CD4-positive, CD25-positive, alpha-beta regulatory T cell (primary cell): ENCODE results near the gene C2CD4A. TPM values are rescaled to one million over a fixed set of nuclear protein-coding genes. Genes with fewer than 3 reads are reported as not detected.

Experiments used
- ATAC-seq, 2 donors: fragments of 150-1000 bp; cut with Tn5 transposase; one replicate each; pipeline ENCODE4 v1.10.0; 2021; ENCODE audit warnings: low read depth in 2 of 2, moderate number of reproducible peaks in 2 of 2, moderate library complexity in 1 of 2
- DNase-seq, 3 donors: peaks; one replicate each; pipeline versions ENCODE4 v3.0.0 to v3.0.0-alpha.2; 2012 to 2022; ENCODE audit warnings: mixed read lengths in 1 of 3
- H3K27ac ChIP-seq: one replicate; pipeline ENCODE4 v1.7.0; 2013; ENCODE audit warnings: mild to moderate bottlenecking, low read length; ENCODE audit not compliant: insufficient read depth, poor library complexity, severe bottlenecking
- H3K27me3 ChIP-seq: one replicate; pipeline ENCODE4 v1.7.0; 2013; ENCODE audit warnings: low read length; ENCODE audit not compliant: control insufficient read depth, insufficient read depth
- H3K36me3 ChIP-seq: one replicate; pipeline ENCODE4 v1.7.0; 2013; ENCODE audit warnings: mild to moderate bottlenecking, low read length, moderate library complexity; ENCODE audit not compliant: control insufficient read depth, insufficient read depth
- H3K4me1 ChIP-seq: 2 replicates; pipeline ENCODE4 v1.7.0; 2013; ENCODE audit warnings: mild to moderate bottlenecking, low read length; ENCODE audit not compliant: insufficient read depth, control insufficient read depth, poor library complexity, severe bottlenecking
- H3K4me3 ChIP-seq: one replicate; pipeline ENCODE4 v1.7.0; 2013; ENCODE audit warnings: low read depth, mild to moderate bottlenecking, low read length, moderate library complexity
- H3K9me3 ChIP-seq, 2 experiments: 1 replicate in 1 of 2; 2 replicates in 1 of 2; pipeline ENCODE4 v1.7.0; 2013; ENCODE audit warnings: low read length in 2 of 2, mild to moderate bottlenecking in 1 of 2, moderate library complexity in 1 of 2; ENCODE audit not compliant: control insufficient read depth in 2 of 2
- H3K27ac Mint-ChIP-seq, 3 donors: one replicate each; pipeline ENCODE4 v1.8.0; 2020 to 2022; ENCODE audit warnings: mild to moderate bottlenecking in 3 of 3, mixed read lengths in 3 of 3, moderate library complexity in 2 of 3
- H3K27me3 Mint-ChIP-seq: one replicate; pipeline ENCODE4 v1.8.0; 2022; ENCODE audit warnings: mild to moderate bottlenecking, mixed read lengths
- H3K36me3 Mint-ChIP-seq: one replicate; pipeline ENCODE4 v1.8.0; 2020; ENCODE audit warnings: mixed read lengths
- H3K4me1 Mint-ChIP-seq, 4 donors: one replicate each; pipeline ENCODE4 v1.8.0; 2020 to 2022; ENCODE audit warnings: mixed read lengths in 4 of 4, mild to moderate bottlenecking in 1 of 4
- H3K4me3 Mint-ChIP-seq, 4 donors: one replicate each; pipeline ENCODE4 v1.8.0; 2020 to 2022; ENCODE audit warnings: mild to moderate bottlenecking in 4 of 4, mixed read lengths in 4 of 4, moderate library complexity in 3 of 4
- H3K9me3 Mint-ChIP-seq, 7 donors: one replicate each; pipeline ENCODE4 v1.8.0; 2020 to 2022; ENCODE audit warnings: mixed read lengths in 7 of 7, mild to moderate bottlenecking in 3 of 7, moderate library complexity in 2 of 7
- polyA plus RNA-seq, 4 donors: library from polyadenylated mRNA; unstranded; fragments of 300-500 nt; fragmentation: Illumina TruSeq; gene quantifications; one replicate each; pipeline ENCODE4 v1.2.3, GENCODE V29; 2021
- total RNA-seq: library from RNA; stranded (reverse); gene quantifications from one replicate; pipeline ENCODE4 v1.2.3, GENCODE V29; 2022

The C2CD4A gene
- total and polyA plus RNA-seq, 5 donors from 2014 or later = 0.10 to 0.28 (median 0.14) TPM

DNA sequence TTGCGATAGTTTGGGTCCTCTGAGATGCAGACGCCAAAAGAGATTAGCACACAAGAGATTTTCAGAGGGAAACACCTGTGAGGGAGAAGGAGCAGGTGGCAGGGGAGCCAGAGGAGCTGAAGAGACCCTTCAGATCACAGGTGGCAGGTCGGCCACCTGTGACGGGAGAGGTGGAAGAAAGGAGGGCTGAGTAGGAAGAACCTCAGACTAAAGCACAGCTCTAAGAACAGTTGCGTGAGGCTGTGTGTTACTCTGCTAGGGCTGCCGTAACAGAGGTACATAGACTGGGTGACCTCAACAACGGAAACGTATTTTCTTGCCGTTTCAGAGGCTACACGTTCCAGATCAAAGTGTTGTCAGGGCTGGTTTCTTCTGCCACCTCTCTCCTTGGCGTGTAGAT lies 38.5 kb downstream of the C2CD4A start:
- ATAC-seq (no peak), DNase-seq (no peak)
- H3K36me3 ChIP-seq = no peaks in the 10 kb centered on the region
- no peaks in the 10 kb centered on the region for H3K36me3 Mint-ChIP-seq
- no peaks in the 10 kb centered on the region for H3K4me1 Mint-ChIP-seq
- peaks cover 0 to 3% (median 0%) of the 10 kb centered on the region in 7 donors for H3K9me3 Mint-ChIP-seq
- no peaks in the 10 kb centered on the region for H3K4me1 ChIP-seq
- no peaks in the 10 kb centered on the region for H3K27me3 Mint-ChIP-seq
- no peaks in the 10 kb centered on the region for H3K9me3 ChIP-seq
- no peak overlapping the region for H3K4me3 ChIP-seq
- peaks cover 3% of the 10 kb centered on the region for H3K27me3 ChIP-seq
- H3K27ac Mint-ChIP-seq = no peak overlapping the region
- no peak overlapping the region for H3K27ac ChIP-seq
- H3K4me3 Mint-ChIP-seq = no peak overlapping the region

GRCh38 chr15:62106096-62106495 lies 39.3 kb downstream of the C2CD4A start:
- Mint-ChIP-seq H3K27me3 (no peaks in the 10 kb centered on the region), H3K27ac (no peak overlapping the region), H3K36me3 (no peaks in the 10 kb centered on the region), H3K4me3 (no peak overlapping the region), H3K9me3 (peaks cover 0 to 3% (median 0%) of the 10 kb centered on the region in 7 donors), H3K4me1 (peaks cover 0 to 2% (median 0%) of the 10 kb centered on the region in 4 donors)
- H3K4me1 ChIP-seq = no peaks in the 10 kb centered on the region
- H3K27ac ChIP-seq = no peak overlapping the region
- H3K27me3 ChIP-seq = peaks cover 3% of the 10 kb centered on the region
- DNase-seq (no peak), ATAC-seq (no peak)
- H3K9me3 ChIP-seq = no peaks in the 10 kb centered on the region
- H3K36me3 ChIP-seq = no peaks in the 10 kb centered on the region
- H3K4me3 ChIP-seq = no peak overlapping the region

GRCh38 chr15:62107571-62108121 lies 40.9 kb downstream of the C2CD4A start:
- H3K36me3 ChIP-seq = no peaks in the 10 kb centered on the region
- Mint-ChIP-seq H3K9me3 (peaks cover 0 to 3% (median 0%) of the 10 kb centered on the region in 7 donors), H3K27me3 (peaks cover 4% of the 10 kb centered on the region), H3K4me1 (peaks cover 0 to 2% (median 0%) of the 10 kb centered on the region in 4 donors), H3K36me3 (no peaks in the 10 kb centered on the region), H3K27ac (no peak overlapping the region), H3K4me3 (no peak overlapping the region)
- H3K27ac ChIP-seq = no peak overlapping the region
- H3K4me1 ChIP-seq = no peaks in the 10 kb centered on the region
- peaks cover 4% of the 10 kb centered on the region for H3K27me3 ChIP-seq
- H3K4me3 ChIP-seq = no peak overlapping the region
- ATAC-seq (no peak), DNase-seq (no peak)
- H3K9me3 ChIP-seq = no peaks in the 10 kb centered on the region

DNA sequence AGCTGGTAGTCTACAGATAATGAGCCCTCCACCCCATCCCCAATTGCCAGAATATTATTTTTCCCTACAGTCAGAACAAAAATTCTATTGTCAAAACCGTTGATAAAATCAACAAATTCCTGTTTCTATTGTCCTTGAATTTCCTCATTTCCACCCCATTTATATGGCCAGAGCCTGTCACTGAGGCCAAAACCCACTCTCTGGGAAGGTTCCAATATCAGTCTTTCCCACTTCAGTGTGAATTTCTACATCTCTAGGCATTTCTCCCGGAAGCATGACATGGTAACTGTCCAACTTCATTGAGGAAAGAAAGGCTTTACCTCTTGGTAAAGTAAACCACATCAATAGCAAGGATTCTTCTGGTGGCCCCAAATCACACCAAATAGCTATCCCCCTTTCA lies 41.6 kb downstream of the C2CD4A start:
- no peaks in the 10 kb centered on the region for H3K36me3 ChIP-seq
- no peak overlapping the region for H3K27ac ChIP-seq
- H3K4me1 ChIP-seq = no peaks in the 10 kb centered on the region
- DNase-seq = no peak
- H3K4me3 Mint-ChIP-seq = no peak overlapping the region
- H3K27me3 ChIP-seq = peaks cover 4% of the 10 kb centered on the region
- H3K36me3 Mint-ChIP-seq = no peaks in the 10 kb centered on the region
- peaks cover 6% of the 10 kb centered on the region for H3K27me3 Mint-ChIP-seq
- H3K4me3 ChIP-seq = no peak overlapping the region
- no peak for ATAC-seq
- no peaks in the 10 kb centered on the region for H3K9me3 ChIP-seq
- H3K27ac Mint-ChIP-seq = no peak overlapping the region
- H3K4me1 Mint-ChIP-seq = peaks cover 0 to 2% (median 0%) of the 10 kb centered on the region in 4 donors
- peaks cover 0 to 3% (median 0%) of the 10 kb centered on the region in 7 donors for H3K9me3 Mint-ChIP-seq

DNA sequence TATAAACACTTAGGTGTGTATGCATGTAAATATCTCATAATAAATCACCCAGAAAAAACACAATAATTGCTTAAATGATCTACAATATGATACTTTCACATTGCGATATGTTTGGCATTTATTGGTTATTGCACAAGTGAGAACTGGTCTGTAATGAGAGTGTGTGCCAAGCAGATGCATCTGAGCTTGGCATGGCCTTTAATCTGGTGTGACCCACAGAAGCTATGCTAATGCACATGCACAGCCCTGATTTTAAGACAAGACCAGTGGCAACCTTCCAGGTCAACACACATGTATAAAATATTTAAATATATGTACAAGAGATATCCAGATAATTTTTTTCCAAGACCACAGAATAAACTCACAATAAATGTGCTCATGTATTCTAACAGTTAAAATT lies 42.7 kb downstream of the C2CD4A start:
- Mint-ChIP-seq H3K27ac (no peak overlapping the region), H3K36me3 (no peaks in the 10 kb centered on the region), H3K4me3 (no peak overlapping the region)

DNA sequence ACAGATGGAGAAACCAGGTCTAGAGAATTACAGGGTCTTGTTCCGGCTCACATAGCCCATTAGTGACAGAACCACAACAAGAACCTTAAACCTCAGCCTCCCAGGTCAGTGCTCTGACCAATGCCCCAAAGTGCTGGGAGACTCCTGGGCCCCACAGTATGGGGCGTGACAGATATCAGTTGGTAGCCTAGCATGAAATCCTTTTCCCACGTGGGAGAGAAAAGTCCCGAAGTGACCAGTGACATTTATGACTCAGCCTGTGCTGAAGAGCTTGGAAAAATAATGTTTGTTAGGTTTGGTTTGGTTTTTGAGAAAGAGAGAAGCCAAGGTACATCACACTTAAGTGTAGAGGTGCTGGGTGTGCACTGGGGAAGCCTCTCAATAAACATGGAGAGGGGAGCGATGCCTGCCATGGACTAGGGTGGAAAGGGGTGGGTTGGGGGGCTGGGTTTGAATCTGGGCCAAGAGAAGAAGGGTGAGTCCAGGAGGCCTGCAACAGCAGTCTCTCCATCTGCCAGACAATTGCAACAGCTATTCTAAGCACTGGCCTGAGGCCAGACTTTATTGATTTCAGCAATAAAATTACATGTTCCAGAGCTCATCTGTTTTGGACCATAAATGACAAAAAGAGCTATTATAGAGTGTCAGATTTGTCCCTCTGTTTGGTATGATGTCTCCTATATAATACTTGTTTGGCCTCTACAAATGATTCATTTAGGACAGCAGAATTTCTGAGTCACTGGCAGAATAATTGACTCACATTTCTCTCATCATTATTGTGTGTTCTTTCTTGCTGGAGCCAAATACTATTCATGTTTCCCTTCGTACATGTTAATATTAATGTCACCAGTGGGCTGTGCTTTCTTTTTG lies 43.4 kb downstream of the C2CD4A start:
- Mint-ChIP-seq H3K36me3 (no peaks in the 10 kb centered on the region), H3K4me1 (peaks cover 0 to 2% (median 0%) of the 10 kb centered on the region in 4 donors), H3K27ac (peak overlapping the region in 1 of 3 donors; percentile 17), H3K9me3 (peaks cover 0 to 3% (median 0%) of the 10 kb centered on the region in 7 donors), H3K4me3 (no peak overlapping the region), H3K27me3 (peaks cover 6% of the 10 kb centered on the region)
- no peak overlapping the region for H3K4me3 ChIP-seq
- H3K36me3 ChIP-seq = no peaks in the 10 kb centered on the region
- ATAC-seq (no peak), DNase-seq (no peak)
- H3K4me1 ChIP-seq = no peaks in the 10 kb centered on the region
- no peak overlapping the region for H3K27ac ChIP-seq
- H3K9me3 ChIP-seq = no peaks in the 10 kb centered on the region
- H3K27me3 ChIP-seq = peaks cover 4% of the 10 kb centered on the region

More for the DNA sequence above, 42.7 kb downstream of the C2CD4A start:
- peaks cover 6% of the 10 kb centered on the region for H3K27me3 Mint-ChIP-seq
- no peak for ATAC-seq
- no peak overlapping the region for H3K4me3 ChIP-seq
- H3K4me1 Mint-ChIP-seq = peaks cover 0 to 2% (median 0%) of the 10 kb centered on the region in 4 donors
- no peaks in the 10 kb centered on the region for H3K9me3 ChIP-seq
- no peak overlapping the region for H3K27ac ChIP-seq
- no peaks in the 10 kb centered on the region for H3K36me3 ChIP-seq
- no peaks in the 10 kb centered on the region for H3K4me1 ChIP-seq
- H3K27me3 ChIP-seq = peaks cover 4% of the 10 kb centered on the region
- DNase-seq = no peak
- peaks cover 0 to 3% (median 0%) of the 10 kb centered on the region in 7 donors for H3K9me3 Mint-ChIP-seq

DNA sequence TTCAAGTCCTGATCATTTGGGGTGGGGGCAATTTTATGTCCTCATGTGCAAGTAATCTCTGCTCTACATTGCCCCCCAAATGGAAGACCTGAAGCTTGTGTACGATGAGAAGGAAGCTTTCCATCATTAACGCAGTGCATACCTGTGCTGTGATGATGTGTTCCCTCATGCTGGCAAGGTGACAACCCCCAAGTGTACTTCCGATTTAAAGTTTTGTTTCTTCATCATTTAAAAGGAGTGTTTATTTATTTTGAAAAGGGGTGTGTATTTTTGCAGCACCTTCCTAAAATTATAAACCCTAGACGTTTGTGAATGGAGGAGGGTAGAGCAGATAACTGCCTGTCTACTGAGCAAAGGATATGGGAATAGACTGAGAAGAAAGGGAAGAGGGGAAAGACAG lies 45.3 kb downstream of the C2CD4A start:
- H3K9me3 Mint-ChIP-seq = no peaks in the 10 kb centered on the region
- no peak for ATAC-seq

More for the DNA sequence above, 45.3 kb downstream of the C2CD4A start:
- Histone ChIP-seq H3K4me3 (no peak overlapping the region), H3K4me1 (no peaks in the 10 kb centered on the region), H3K36me3 (no peaks in the 10 kb centered on the region), H3K27ac (no peak overlapping the region), H3K9me3 (no peaks in the 10 kb centered on the region), H3K27me3 (peaks cover 4% of the 10 kb centered on the region)
- no peaks in the 10 kb centered on the region for H3K36me3 Mint-ChIP-seq
- DNase-seq = no peak
- H3K4me3 Mint-ChIP-seq = no peak overlapping the region
- peaks cover 0 to 2% (median 0%) of the 10 kb centered on the region in 4 donors for H3K4me1 Mint-ChIP-seq
- peaks cover 6% of the 10 kb centered on the region for H3K27me3 Mint-ChIP-seq
- H3K27ac Mint-ChIP-seq = no peak overlapping the region
